GM12878 (cell line): ENCODE measurements around the gene ZNF57.
A peak's percentile ranks its signal among the peaks of the same experiment; 100 is the strongest.
"Not testable (repeated sequence)": the region's sequence is repeated elsewhere in the genome, so short reads cannot be mapped to it uniquely, and the experiment has no call there.

Experiments used
- CREB1 ChIP-seq: IDR thresholded peaks from 2 replicates; pipeline ENCODE4 v1.6.1; 2012; ENCODE audit warnings: low read depth, mild to moderate bottlenecking, inconsistent platforms
- HDAC2 ChIP-seq: fragments of 200-600 bp; sonication (generic); IDR thresholded peaks from 2 replicates; pipeline ENCODE4 v1.6.1; 2017
- MYB ChIP-seq: fragments of 150-350 bp; IDR thresholded peaks from 2 replicates; pipeline ENCODE4 v1.6.1; 2014; ENCODE audit warnings: mild to moderate bottlenecking, low read depth, low read length, borderline replicate concordance
- POLR2A ChIP-seq: IDR thresholded peaks from 2 replicates; pipeline ENCODE4 v1.6.1; 2011; ENCODE audit warnings: low read depth, mild to moderate bottlenecking, low read length
- POLR2AphosphoS5 ChIP-seq: IDR thresholded peaks from 2 replicates; pipeline ENCODE4 v1.6.1; 2011; ENCODE audit warnings: mild to moderate bottlenecking, low read length, inconsistent platforms
- RCOR1 ChIP-seq: conservative IDR thresholded peaks from 2 replicates; pipeline ENCODE4 v1.6.1; 2012; ENCODE audit warnings: low read depth, low read length, improper control_type of control experiment
- TF ChIP-seq, protein P1 (sequence below), 3 experiments: IDR thresholded peaks in 2 of 3; conservative IDR thresholded peaks in 1 of 3; 2 replicates each; pipeline ENCODE4 v1.5.1; 2011; ENCODE audit warnings: low read depth in 3 of 3, low read length in 3 of 3, mild to moderate bottlenecking in 3 of 3, control low read depth in 2 of 3, moderate library complexity in 2 of 3, inconsistent platforms in 1 of 3, mixed read lengths in 1 of 3; ENCODE audit not compliant: control insufficient read depth in 2 of 3, insufficient read depth in 1 of 3; ENCODE audit errors: extremely low read depth in 1 of 3
- TF ChIP-seq, protein P2 (sequence below): IDR thresholded peaks from 2 replicates; pipeline ENCODE4 v1.6.1; 2011; ENCODE audit warnings: mild to moderate bottlenecking, low read depth, low read length, moderate library complexity; ENCODE audit not compliant: insufficient replicate concordance
- TF ChIP-seq, protein P3 (sequence below): fragments of 450-650 bp; IDR thresholded peaks from 2 replicates; pipeline ENCODE4 v1.6.1; 2017; ENCODE audit warnings: mild to moderate bottlenecking

DNA sequence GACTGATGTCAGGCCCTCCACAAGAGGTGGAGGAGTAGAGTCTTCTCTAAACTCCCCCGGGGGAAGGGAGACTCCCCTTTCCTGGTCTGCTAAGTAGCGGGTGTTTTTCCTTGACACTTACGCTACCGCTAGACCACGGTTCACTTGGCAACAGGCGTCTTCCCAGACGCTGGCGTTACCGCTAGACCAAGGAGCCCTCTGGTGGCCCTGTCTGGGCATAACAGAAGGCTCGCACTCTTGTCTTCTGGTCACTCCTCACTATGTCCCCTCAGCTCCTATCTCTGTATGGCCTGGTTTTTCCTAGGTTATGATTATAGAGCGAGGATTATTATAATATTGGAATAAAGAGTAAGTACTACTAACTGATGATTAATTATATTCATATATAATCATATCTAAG is 28.6 kb upstream of the ZNF57 start:
- TF ChIP-seq, protein P1, sequence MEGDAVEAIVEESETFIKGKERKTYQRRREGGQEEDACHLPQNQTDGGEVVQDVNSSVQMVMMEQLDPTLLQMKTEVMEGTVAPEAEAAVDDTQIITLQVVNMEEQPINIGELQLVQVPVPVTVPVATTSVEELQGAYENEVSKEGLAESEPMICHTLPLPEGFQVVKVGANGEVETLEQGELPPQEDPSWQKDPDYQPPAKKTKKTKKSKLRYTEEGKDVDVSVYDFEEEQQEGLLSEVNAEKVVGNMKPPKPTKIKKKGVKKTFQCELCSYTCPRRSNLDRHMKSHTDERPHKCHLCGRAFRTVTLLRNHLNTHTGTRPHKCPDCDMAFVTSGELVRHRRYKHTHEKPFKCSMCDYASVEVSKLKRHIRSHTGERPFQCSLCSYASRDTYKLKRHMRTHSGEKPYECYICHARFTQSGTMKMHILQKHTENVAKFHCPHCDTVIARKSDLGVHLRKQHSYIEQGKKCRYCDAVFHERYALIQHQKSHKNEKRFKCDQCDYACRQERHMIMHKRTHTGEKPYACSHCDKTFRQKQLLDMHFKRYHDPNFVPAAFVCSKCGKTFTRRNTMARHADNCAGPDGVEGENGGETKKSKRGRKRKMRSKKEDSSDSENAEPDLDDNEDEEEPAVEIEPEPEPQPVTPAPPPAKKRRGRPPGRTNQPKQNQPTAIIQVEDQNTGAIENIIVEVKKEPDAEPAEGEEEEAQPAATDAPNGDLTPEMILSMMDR (IDR thresholded peaks at IDR 0.05 in 2 of 3, conservative IDR thresholded peaks at IDR 0.05 in 1 of 3; ENCODE audit: control insufficient read depth in 2 of 3, extremely low read depth in 1 of 3, insufficient read depth in 1 of 3, low read depth in 3 of 3, low read length in 3 of 3), result 0 out of 6 replicates have a peak, but pooled peaks of 1 of the 3 experiments have one; percentile 5
- not testable (repeated sequence) for TF ChIP-seq POLR2A, HDAC2, MYB, CREB1, RCOR1, POLR2AphosphoS5
- TF ChIP-seq, protein P2, sequence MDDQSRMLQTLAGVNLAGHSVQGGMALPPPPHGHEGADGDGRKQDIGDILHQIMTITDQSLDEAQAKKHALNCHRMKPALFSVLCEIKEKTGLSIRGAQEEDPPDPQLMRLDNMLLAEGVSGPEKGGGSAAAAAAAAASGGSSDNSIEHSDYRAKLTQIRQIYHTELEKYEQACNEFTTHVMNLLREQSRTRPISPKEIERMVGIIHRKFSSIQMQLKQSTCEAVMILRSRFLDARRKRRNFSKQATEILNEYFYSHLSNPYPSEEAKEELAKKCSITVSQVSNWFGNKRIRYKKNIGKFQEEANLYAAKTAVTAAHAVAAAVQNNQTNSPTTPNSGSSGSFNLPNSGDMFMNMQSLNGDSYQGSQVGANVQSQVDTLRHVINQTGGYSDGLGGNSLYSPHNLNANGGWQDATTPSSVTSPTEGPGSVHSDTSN, result not testable (repeated sequence)
- TF ChIP-seq, protein P3, sequence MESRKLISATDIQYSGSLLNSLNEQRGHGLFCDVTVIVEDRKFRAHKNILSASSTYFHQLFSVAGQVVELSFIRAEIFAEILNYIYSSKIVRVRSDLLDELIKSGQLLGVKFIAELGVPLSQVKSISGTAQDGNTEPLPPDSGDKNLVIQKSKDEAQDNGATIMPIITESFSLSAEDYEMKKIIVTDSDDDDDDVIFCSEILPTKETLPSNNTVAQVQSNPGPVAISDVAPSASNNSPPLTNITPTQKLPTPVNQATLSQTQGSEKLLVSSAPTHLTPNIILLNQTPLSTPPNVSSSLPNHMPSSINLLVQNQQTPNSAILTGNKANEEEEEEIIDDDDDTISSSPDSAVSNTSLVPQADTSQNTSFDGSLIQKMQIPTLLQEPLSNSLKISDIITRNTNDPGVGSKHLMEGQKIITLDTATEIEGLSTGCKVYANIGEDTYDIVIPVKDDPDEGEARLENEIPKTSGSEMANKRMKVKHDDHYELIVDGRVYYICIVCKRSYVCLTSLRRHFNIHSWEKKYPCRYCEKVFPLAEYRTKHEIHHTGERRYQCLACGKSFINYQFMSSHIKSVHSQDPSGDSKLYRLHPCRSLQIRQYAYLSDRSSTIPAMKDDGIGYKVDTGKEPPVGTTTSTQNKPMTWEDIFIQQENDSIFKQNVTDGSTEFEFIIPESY, result not testable (repeated sequence)
